AG04450 (cell line): ENCODE measurements around the gene GABPB2. TPM values are rescaled to one million over a fixed set of nuclear protein-coding genes. Genes with fewer than 3 reads are reported as not detected.
A peak's percentile ranks its signal among the peaks of the same experiment; 100 is the strongest.

Source experiments
- CTCF ChIA-PET: fragments of 300-600, 350-600 bp; formaldehyde crosslinking; extraction: SDS; loops from one replicate; lab custom pipeline; 2022; ENCODE audit warnings: antibody characterized with exemption, inconsistent platforms; lab: Charles Lee
- POLR2A ChIA-PET: fragments of 350-600 bp; formaldehyde crosslinking; extraction: SDS; loops from one replicate; lab custom pipeline; 2021; ENCODE audit warnings: antibody characterized with exemption, inconsistent platforms; lab: Yijun Ruan, JAX
- DNase-seq: peaks from one replicate; pipeline ENCODE4 v3.0.0-alpha.2; 2011; ENCODE audit warnings: low read depth, low spot score
- H3K27ac ChIP-seq: one replicate; pipeline ENCODE4 v1.5.1; 2012; ENCODE audit warnings: low read depth, low read length, control low read depth
- H3K27me3 ChIP-seq: one replicate; pipeline ENCODE4 v1.6.0; 2012; ENCODE audit warnings: low read length; ENCODE audit not compliant: control insufficient read depth, insufficient read depth
- H3K4me3 ChIP-seq: 2 replicates; pipeline ENCODE4 v1.5.1; 2011; ENCODE audit warnings: mild to moderate bottlenecking, low read depth, low read length, control low read depth
- H3K9me3 ChIP-seq: 2 replicates; pipeline ENCODE4 v1.5.1; 2012; ENCODE audit warnings: low read length; ENCODE audit not compliant: control insufficient read depth, insufficient read depth
- polyA plus RNA-seq: library from polyadenylated mRNA; depleted of rRNA; stranded (reverse); fragments of >200 nt; gene quantifications from 2 replicates; pipeline ENCODE4 v1.2.3, GENCODE V29; 2011
- TF ChIP-seq, protein P1 (sequence below): IDR thresholded peaks from 2 replicates; pipeline ENCODE4 v1.5.1; 2011; ENCODE audit warnings: low read depth, low read length, control low read depth, inconsistent platforms

Gene GABPB2
- polyA plus RNA-seq, 1 experiment, result 10.0 TPM

DNA sequence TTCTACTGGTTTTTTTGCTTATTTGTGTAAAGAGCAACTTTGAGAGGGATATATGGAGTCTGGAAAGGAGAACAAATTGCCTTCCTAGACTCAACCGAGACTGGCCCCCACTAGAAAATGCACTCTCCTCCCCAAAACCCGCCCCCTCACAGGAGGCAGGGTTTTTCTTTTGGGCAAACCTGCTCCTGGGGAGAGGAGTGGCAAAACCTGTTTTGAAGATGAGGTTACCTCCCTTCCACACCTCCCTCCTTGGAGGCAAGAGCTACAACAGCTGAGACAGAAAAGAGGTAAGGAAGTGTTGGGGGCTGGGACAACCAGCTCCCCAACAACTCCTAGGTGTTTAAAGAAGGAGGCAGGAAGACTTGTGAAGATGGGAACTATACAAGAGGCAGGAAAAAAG lies 34.2 kb upstream of the GABPB2 start, which contains the start of gene BNIPL:
BNIPL (plus strand) TSS at position 231 of the 400 bp plus-strand sequence; CDS start at position 371, 140 bp downstream.
- Histone ChIP-seq H3K27ac (no peak within 1 kb of the TSS), H3K9me3 (no peaks in the 10 kb centered on the region), H3K27me3 (no peaks in the 10 kb centered on the region), H3K4me3 (no peak within 1 kb of the TSS)
- ChIA-PET CTCF (no interaction called here), POLR2A (no interaction called here)
- no peak for DNase-seq
- TF ChIP-seq, protein P1, sequence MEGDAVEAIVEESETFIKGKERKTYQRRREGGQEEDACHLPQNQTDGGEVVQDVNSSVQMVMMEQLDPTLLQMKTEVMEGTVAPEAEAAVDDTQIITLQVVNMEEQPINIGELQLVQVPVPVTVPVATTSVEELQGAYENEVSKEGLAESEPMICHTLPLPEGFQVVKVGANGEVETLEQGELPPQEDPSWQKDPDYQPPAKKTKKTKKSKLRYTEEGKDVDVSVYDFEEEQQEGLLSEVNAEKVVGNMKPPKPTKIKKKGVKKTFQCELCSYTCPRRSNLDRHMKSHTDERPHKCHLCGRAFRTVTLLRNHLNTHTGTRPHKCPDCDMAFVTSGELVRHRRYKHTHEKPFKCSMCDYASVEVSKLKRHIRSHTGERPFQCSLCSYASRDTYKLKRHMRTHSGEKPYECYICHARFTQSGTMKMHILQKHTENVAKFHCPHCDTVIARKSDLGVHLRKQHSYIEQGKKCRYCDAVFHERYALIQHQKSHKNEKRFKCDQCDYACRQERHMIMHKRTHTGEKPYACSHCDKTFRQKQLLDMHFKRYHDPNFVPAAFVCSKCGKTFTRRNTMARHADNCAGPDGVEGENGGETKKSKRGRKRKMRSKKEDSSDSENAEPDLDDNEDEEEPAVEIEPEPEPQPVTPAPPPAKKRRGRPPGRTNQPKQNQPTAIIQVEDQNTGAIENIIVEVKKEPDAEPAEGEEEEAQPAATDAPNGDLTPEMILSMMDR, result no peak

DNA sequence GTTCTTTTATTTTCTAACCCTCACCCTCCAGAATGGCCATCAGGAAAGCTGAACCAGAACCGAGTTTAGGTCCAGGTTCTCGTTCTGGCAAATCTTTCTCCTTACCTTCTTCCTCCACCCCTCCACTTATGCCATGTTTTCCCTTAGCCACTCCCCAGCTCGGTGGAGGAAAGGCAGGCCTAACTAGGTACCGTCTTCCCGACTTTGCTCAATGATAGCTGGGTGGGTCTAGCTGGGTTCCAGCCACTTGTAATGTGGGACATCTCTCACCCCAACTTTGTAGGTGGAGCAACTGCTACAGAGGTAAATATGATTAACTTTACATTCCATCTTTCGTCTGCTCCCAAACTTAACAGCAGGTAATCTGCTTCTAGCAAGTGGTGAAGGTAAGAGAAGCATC lies 33.5 kb upstream of the GABPB2 start:
- ChIA-PET POLR2A (no interaction called here), CTCF (interaction anchor here (0.5 kb wide), 1 partner anchor 13 kb away, joined by 4 read pairs; no protein-coding TSS in a partner anchor)
- TF ChIP-seq, protein P1, result no peak
- no peak for DNase-seq
- Histone ChIP-seq H3K4me3 (no peak overlapping the region), H3K27me3 (no peaks in the 10 kb centered on the region), H3K27ac (no peak overlapping the region), H3K9me3 (no peaks in the 10 kb centered on the region)

DNA sequence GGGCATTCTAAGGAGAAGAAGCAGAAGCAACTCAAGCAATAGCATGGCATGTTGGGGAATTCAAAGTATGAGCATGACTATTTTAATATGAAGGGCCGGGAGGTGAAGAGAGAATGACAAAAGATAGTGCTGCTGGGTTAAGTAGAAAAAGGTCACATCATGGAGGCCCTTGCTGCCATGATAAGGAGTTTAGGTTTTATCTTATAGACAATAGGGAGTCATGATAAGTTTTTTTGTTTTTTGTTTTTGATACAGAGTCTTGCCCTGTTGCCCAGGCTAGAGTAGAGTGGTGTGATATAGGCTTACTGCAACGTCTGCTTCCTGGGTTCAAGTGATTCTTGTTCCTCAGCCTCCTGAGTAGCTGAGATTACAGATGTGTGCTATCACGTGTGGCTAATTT lies 31.0 kb upstream of the GABPB2 start:
- no peak for DNase-seq
- Histone ChIP-seq H3K9me3 (no peaks in the 10 kb centered on the region), H3K27ac (no peak overlapping the region), H3K27me3 (no peaks in the 10 kb centered on the region), H3K4me3 (no peak overlapping the region)
- TF ChIP-seq, protein P1, result no peak
- POLR2A ChIA-PET, result no interaction called here
- CTCF ChIA-PET, result no interaction called here

- POLR2A ChIA-PET, result interaction anchor here (1.6 kb wide), 1 partner anchor 19 kb away, joined by 3 read pairs; no protein-coding TSS in a partner anchor
These were observed 27.4 kb upstream of the GABPB2 start for GRCh38 chr1:151043163-151043562.

GRCh38 chr1:151047591-151047924 lies 23.0 kb upstream of the GABPB2 start, which contains the start of gene C1orf56:
C1orf56 (plus strand) TSS chr1:151047751; CDS start chr1:151047848, 97 bp downstream.
- CTCF ChIA-PET, result interaction anchor here (0.6 to 1.9 kb wide), 8 partner anchors 9 to 397 kb away, joined by 3 to 8 read pairs (median 4); partner anchors contain the start of genes CDC42SE1 and MINDY1
- H3K27ac ChIP-seq, result peak within 1 kb of the TSS; percentile 68
- POLR2A ChIA-PET, result interaction anchor here (0.6 to 3.2 kb wide), 4 partner anchors 10 to 390 kb away, joined by 3 to 24 read pairs (median 6); partner anchors contain the start of gene CDC42SE1

More at GRCh38 chr1:151043163-151043562, 27.4 kb upstream of the GABPB2 start:
- Histone ChIP-seq H3K4me3 (no peak overlapping the region), H3K9me3 (no peaks in the 10 kb centered on the region; the same call in 1 of the 2 replicates), H3K27ac (no peak overlapping the region), H3K27me3 (no peaks in the 10 kb centered on the region)
- no peak for DNase-seq
- TF ChIP-seq, protein P1, result no peak
- CTCF ChIA-PET, result no interaction called here

More at GRCh38 chr1:151047591-151047924, 23.0 kb upstream of the GABPB2 start, which contains the start of gene C1orf56:
- peak within 1 kb of the TSS; percentile 78 for H3K4me3 ChIP-seq
- H3K9me3 ChIP-seq, result no peaks in the 10 kb centered on the region; the same call in 1 of the 2 replicates
- TF ChIP-seq, protein P1, result no peak
- no peaks in the 10 kb centered on the region for H3K27me3 ChIP-seq
- no peak for DNase-seq
